GM18520 (cell line): ENCODE results near the gene DPEP2.
"Not testable (repeated sequence)": the region's sequence is repeated elsewhere in the genome, so short reads cannot be mapped to it uniquely, and the experiment has no call there.

Source experiments
- ATAC-seq: cut with Tn5 transposase; IDR thresholded peaks from one replicate; pipeline ENCODE4 v1.9.1; 2021; ENCODE audit not compliant: unreplicated experiment

The DPEP2 gene

GRCh38 chr16:67940446-67941089 is 58.7 kb downstream of the DPEP2 start:
- no peak for ATAC-seq

DNA sequence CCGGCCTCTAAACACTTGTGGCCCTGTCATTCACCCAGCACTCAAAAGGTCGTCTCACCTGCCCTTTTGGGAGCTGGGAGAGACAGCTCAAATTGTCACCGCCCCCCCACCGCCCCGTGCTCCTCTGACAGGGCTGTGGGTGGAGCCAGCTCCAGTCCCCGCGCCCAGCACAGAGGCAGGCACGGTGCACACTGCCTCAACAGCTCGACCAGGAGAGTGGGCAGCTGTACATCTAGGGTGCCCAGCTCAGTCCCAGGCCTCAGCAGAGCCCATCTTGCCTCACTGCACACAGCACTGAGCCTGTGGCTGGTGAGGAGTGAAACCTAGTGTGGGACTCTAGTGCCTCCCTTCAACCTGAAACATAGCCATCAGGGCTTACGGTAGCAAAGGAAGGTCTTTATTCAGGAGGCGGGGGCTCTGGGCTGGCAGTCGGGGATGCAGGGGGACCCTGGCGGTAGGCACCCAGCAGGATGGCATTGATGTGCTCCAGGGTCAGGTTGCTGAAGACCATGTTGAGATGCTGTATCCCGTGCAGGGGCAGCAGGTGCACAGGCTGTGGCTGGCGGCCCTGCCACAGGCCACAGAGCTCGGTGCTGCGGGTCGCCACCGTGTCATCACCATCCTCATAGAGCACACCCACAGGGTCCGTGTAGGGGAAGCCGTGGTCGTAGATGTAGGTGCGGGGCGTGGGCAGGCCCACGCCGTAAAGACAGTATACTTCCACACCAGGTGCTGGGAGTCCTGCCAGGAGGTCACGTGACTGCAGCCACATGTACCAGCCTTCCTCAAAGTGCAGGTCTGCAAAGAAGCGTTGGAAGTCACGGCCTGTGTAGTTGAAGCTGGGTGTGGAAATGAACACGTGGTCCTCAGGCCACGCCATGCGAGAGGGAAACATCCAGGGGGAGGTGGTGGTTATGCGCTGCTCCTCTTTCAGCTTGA is 59.5 kb downstream of the DPEP2 start:
- no peak for ATAC-seq

DNA sequence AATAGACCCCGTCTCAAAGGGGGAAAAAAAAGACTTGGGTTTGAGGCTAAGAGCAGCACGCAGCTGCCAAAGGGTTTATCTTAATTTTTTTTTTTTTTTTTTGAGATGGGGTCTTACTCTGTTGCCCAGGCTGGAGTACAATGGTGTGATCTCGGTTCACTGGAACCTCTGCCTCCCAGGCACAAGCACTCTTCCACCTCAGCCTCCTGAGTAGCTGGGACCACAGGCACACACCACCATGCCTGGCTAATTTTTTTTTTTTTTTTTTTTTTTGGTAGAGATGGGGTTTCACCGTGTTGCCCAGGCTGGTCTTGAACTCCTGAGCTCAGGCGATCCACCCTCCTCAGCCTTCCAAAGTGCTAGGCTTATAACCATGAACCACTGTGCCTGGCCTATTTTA is 61.6 kb downstream of the DPEP2 start:
- not testable (repeated sequence) for ATAC-seq
